SIG-M5 treated with dmso at 0.1 percent for 504 hours (cell line): ENCODE data around the gene FOSL1.

Source experiments
- DNase-seq: peaks from one replicate; lab custom pipeline; 2025; ENCODE audit not compliant: unreplicated experiment; lab: John Stamatoyannopoulos, UW

Gene FOSL1

GRCh38 chr11:65882120-65883057, 17.8 kb downstream of the FOSL1 start:
- no peak for DNase-seq

- no peak for DNase-seq
Observed at GRCh38 chr11:65880844-65881421, 19.3 kb downstream of the FOSL1 start.

GRCh38 chr11:65880027-65880426, 20.2 kb downstream of the FOSL1 start:
- no peak for DNase-seq

- no peak for DNase-seq
Observed at GRCh38 chr11:65879617-65880016, 20.6 kb downstream of the FOSL1 start, which contains the start of gene CTSW. Gene CTSW, plus strand, starts transcription at chr11:65879837. Its CDS starts 18 bp downstream, at chr11:65879855.

GRCh38 chr11:65873318-65874156, 26.7 kb downstream of the FOSL1 start:
- peak; percentile 88 for DNase-seq

GRCh38 chr11:65872586-65873317, 27.4 kb downstream of the FOSL1 start, which contains the start of gene EFEMP2:
Gene EFEMP2, minus strand, starts transcription at chr11:65872800. Its CDS starts 446 bp downstream, at chr11:65872354.
- no peak for DNase-seq

- no peak for DNase-seq
Observed at GRCh38 chr11:65871811-65872548, 28.2 kb downstream of the FOSL1 start.

- no peak for DNase-seq
Observed at GRCh38 chr11:65870706-65871681, 29.2 kb downstream of the FOSL1 start.

GRCh38 chr11:65870307-65870658, 29.9 kb downstream of the FOSL1 start:
- DNase-seq, result no peak

GRCh38 chr11:65869643-65870306, 30.4 kb downstream of the FOSL1 start:
- no peak for DNase-seq

- no peak for DNase-seq
Observed at GRCh38 chr11:65868907-65869306, 31.3 kb downstream of the FOSL1 start.

GRCh38 chr11:65868076-65868667, 32.0 kb downstream of the FOSL1 start:
- no peak for DNase-seq

- peak; percentile 14 for DNase-seq
Observed at GRCh38 chr11:65867284-65868071, 32.7 kb downstream of the FOSL1 start.

GRCh38 chr11:65866509-65867283, 33.5 kb downstream of the FOSL1 start:
- no peak for DNase-seq

- no peak for DNase-seq
Observed at GRCh38 chr11:65865550-65866172, 34.5 kb downstream of the FOSL1 start.
